H1 (cell line): ENCODE results near the gene CDK10. TPM values are rescaled to one million over a fixed set of nuclear protein-coding genes. Genes with fewer than 3 reads are reported as not detected.

Experiments
- CTCF ChIA-PET: fragments of 300-600 bp; sonication (Branson Sonifier 250); formaldehyde crosslinking; loops from one replicate; lab custom pipeline; 2021; ENCODE audit not compliant: partially characterized antibody; lab: Charles Lee
- POLR2A ChIA-PET: fragments of 300-600 bp; sonication (Branson Sonifier 250); formaldehyde crosslinking; loops from one replicate; lab custom pipeline; 2021; ENCODE audit warnings: inconsistent platforms; ENCODE audit not compliant: partially characterized antibody; lab: Charles Lee
- DNase-seq, 2 experiments: peaks; one replicate each; pipeline versions ENCODE4 v3.0.0 to v3.0.0-alpha.2; 2010 to 2022; ENCODE audit warnings: low spot score in 2 of 2, low read depth in 1 of 2, mixed read lengths in 1 of 2
- FAIRE-seq: peaks from 2 replicates; lab custom pipeline; 2011; peaks lifted over from hg19 to GRCh38; lab: Jason Lieb, UNC
- H2AFZ ChIP-seq: 2 replicates; pipeline ENCODE4 v1.8.1; 2012; ENCODE audit warnings: low read length, inconsistent platforms
- H2AK5ac ChIP-seq: 2 replicates; pipeline ENCODE4 v1.6.1; 2013; ENCODE audit warnings: low read depth, low read length
- H2BK120ac ChIP-seq: replicated peaks from 2 replicates; pipeline ENCODE3; 2013; ENCODE audit warnings: low read depth, low read length, inconsistent platforms
- H2BK12ac ChIP-seq: 2 replicates; pipeline ENCODE4 v1.6.1; 2013; ENCODE audit warnings: low read depth, low read length
- H2BK15ac ChIP-seq: 2 replicates; pipeline ENCODE4 v1.6.1; 2013; ENCODE audit warnings: low read length
- H2BK20ac ChIP-seq: 2 replicates; pipeline ENCODE4 v1.6.1; 2013; ENCODE audit warnings: low read length
- H2BK5ac ChIP-seq: 2 replicates; pipeline ENCODE4 v1.6.1; 2013; ENCODE audit warnings: low read depth, low read length
- H3K14ac ChIP-seq: 2 replicates; pipeline ENCODE4 v1.6.1; 2013; ENCODE audit warnings: inconsistent platforms; ENCODE audit not compliant: insufficient read length
- H3K18ac ChIP-seq: 2 replicates; pipeline ENCODE4 v1.6.1; 2013; ENCODE audit warnings: low read length; ENCODE audit errors: extremely low read depth
- H3K23ac ChIP-seq: 2 replicates; pipeline ENCODE4 v1.6.1; 2013; ENCODE audit warnings: inconsistent platforms; ENCODE audit not compliant: insufficient read length
- H3K23me2 ChIP-seq: 2 replicates; pipeline ENCODE4 v1.6.1; 2013; ENCODE audit warnings: low read depth, low read length
- H3K27ac ChIP-seq: 2 replicates; pipeline ENCODE4 v1.6.1; 2011; ENCODE audit warnings: low read depth, low read length, inconsistent platforms
- H3K27me3 ChIP-seq, 4 experiments: replicated peaks in 1 of 4; 1 replicate in 1 of 4; 2 replicates in 3 of 4; pipeline versions ENCODE4 v1.6.1 to v1.8.1; 2011 to 2013; ENCODE audit warnings: low read length in 3 of 4, mild to moderate bottlenecking in 3 of 4, inconsistent platforms in 2 of 4, mixed read lengths in 2 of 4, moderate library complexity in 1 of 4; ENCODE audit not compliant: control insufficient read depth in 3 of 4, insufficient read depth in 3 of 4; ENCODE audit errors: extremely low read depth in 1 of 4
- H3K36me3 ChIP-seq, 4 experiments: 2 replicates each; pipeline versions ENCODE4 v1.6.1 to v1.8.1; 2011 to 2013; ENCODE audit warnings: mild to moderate bottlenecking in 4 of 4, low read length in 3 of 4, moderate library complexity in 2 of 4, control low read depth in 1 of 4, inconsistent platforms in 1 of 4; ENCODE audit not compliant: insufficient read depth in 4 of 4, control insufficient read depth in 2 of 4
- H3K4ac ChIP-seq: replicated peaks from 2 replicates; pipeline ENCODE3; 2013; ENCODE audit warnings: low read length, low read depth, mixed read lengths, inconsistent platforms; ENCODE audit not compliant: insufficient read length
- H3K4me1 ChIP-seq, 4 experiments: replicated peaks in 1 of 4; 1 replicate in 1 of 4; 2 replicates in 3 of 4; pipeline versions ENCODE4 v1.6.1 to v1.8.1; 2011 to 2013; ENCODE audit warnings: low read length in 3 of 4, inconsistent platforms in 2 of 4, mixed read lengths in 1 of 4; ENCODE audit not compliant: insufficient read depth in 4 of 4, control insufficient read depth in 3 of 4
- H3K4me2 ChIP-seq, 2 experiments: 2 replicates each; pipeline versions ENCODE4 v1.6.1 to v1.8.1; 2011 to 2013; ENCODE audit warnings: low read depth in 2 of 2, low read length in 2 of 2, control low read depth in 1 of 2, inconsistent platforms in 1 of 2, mild to moderate bottlenecking in 1 of 2; ENCODE audit not compliant: insufficient read depth in 1 of 2
- H3K4me3 ChIP-seq, 4 experiments: fragments of 200-600, 300-600 bp in 1 of 4; sonication (generic), shearing (Covaris generic), sonication (Bioruptor Twin) in 1 of 4; 2 replicates each; pipeline versions ENCODE4 v1.5.1 to v1.8.1; 2011 to 2016; ENCODE audit warnings: low read length in 4 of 4, low read depth in 3 of 4, control low read depth in 2 of 4, inconsistent platforms in 2 of 4, mild to moderate bottlenecking in 2 of 4, mixed read lengths in 1 of 4, moderate library complexity in 1 of 4; ENCODE audit not compliant: insufficient read depth in 2 of 4; ENCODE audit errors: extremely low read depth in 1 of 4
- H3K56ac ChIP-seq: replicated peaks from 2 replicates; pipeline ENCODE3; 2013; ENCODE audit warnings: low read depth, mild to moderate bottlenecking, mixed read lengths, low read length, inconsistent platforms; ENCODE audit not compliant: insufficient read length
- H3K79me1 ChIP-seq: 2 replicates; pipeline ENCODE4 v1.6.1; 2013; ENCODE audit warnings: low read depth, low read length, control low read depth
- H3K79me2 ChIP-seq, 2 experiments: 2 replicates each; pipeline versions ENCODE4 v1.6.1 to v1.8.1; 2012 to 2013; ENCODE audit warnings: low read length in 2 of 2, mild to moderate bottlenecking in 2 of 2, inconsistent platforms in 1 of 2; ENCODE audit not compliant: insufficient read depth in 2 of 2, control insufficient read depth in 1 of 2
- H3K9ac ChIP-seq, 4 experiments: replicated peaks in 1 of 4; 1 replicate in 1 of 4; 2 replicates in 3 of 4; pipeline versions ENCODE4 v1.6.1 to v1.8.1; 2011 to 2013; ENCODE audit warnings: low read depth in 3 of 4, low read length in 3 of 4, control low read depth in 2 of 4, mild to moderate bottlenecking in 2 of 4, moderate library complexity in 2 of 4, inconsistent platforms in 1 of 4; ENCODE audit errors: extremely low read depth in 1 of 4
- H3K9me3 ChIP-seq, 2 experiments: 2 replicates each; pipeline versions ENCODE4 v1.6.1 to v1.8.1; 2012 to 2013; ENCODE audit warnings: mild to moderate bottlenecking in 2 of 2, moderate library complexity in 2 of 2, control low read depth in 1 of 2, inconsistent platforms in 1 of 2, low read depth in 1 of 2, low read length in 1 of 2, mixed read lengths in 1 of 2; ENCODE audit not compliant: insufficient read depth in 2 of 2
- H4K20me1 ChIP-seq, 2 experiments: replicated peaks in 1 of 2; 2 replicates each; pipeline versions ENCODE3 to v1.8.1; 2011 to 2013; ENCODE audit warnings: inconsistent platforms in 2 of 2, low read length in 2 of 2, mild to moderate bottlenecking in 1 of 2; ENCODE audit not compliant: insufficient read depth in 2 of 2, control insufficient read depth in 1 of 2
- H4K5ac ChIP-seq: 2 replicates; pipeline ENCODE4 v1.6.1; 2013; ENCODE audit warnings: low read length, low read depth, mixed read lengths, inconsistent platforms; ENCODE audit not compliant: insufficient read length
- H4K8ac ChIP-seq: 2 replicates; pipeline ENCODE4 v1.8.0; 2013; ENCODE audit warnings: mild to moderate bottlenecking, moderate library complexity, low read length, inconsistent platforms; ENCODE audit not compliant: insufficient read depth; ENCODE audit errors: extremely low read depth
- H4K91ac ChIP-seq: replicated peaks from 2 replicates; pipeline ENCODE3; 2013; ENCODE audit warnings: low read length, mixed read lengths, inconsistent platforms; ENCODE audit not compliant: insufficient read length
- CBX8 ChIP-seq: fragments of 300-800, 300-1000 bp; sonication (generic); IDR thresholded peaks from 2 replicates; pipeline ENCODE4 v1.7.1; 2016; ENCODE audit warnings: low read depth, low read length, borderline replicate concordance
- CEBPB ChIP-seq: IDR thresholded peaks from 2 replicates; pipeline ENCODE4 v1.6.1; 2012; ENCODE audit warnings: low read depth, low read length
- CREB1 ChIP-seq: IDR thresholded peaks from 2 replicates; pipeline ENCODE4 v1.6.1; 2012; ENCODE audit warnings: inconsistent platforms
- EP300 ChIP-seq, 2 experiments: IDR thresholded peaks; 1 replicate in 1 of 2; 2 replicates in 1 of 2; pipeline ENCODE4 v1.6.1; 2011 to 2012; ENCODE audit warnings: low read depth in 2 of 2, low read length in 2 of 2, mild to moderate bottlenecking in 2 of 2, borderline replicate concordance in 1 of 2, inconsistent platforms in 1 of 2, moderate library complexity in 1 of 2
- KDM5A ChIP-seq: fragments of 200-600 bp; IDR thresholded peaks from 2 replicates; pipeline ENCODE4 v1.7.1; 2012; ENCODE audit warnings: mild to moderate bottlenecking, low read length, inconsistent platforms, mixed read lengths
- POU5F1 ChIP-seq: IDR thresholded peaks from 2 replicates; pipeline ENCODE4 v1.6.1; 2011; ENCODE audit warnings: low read depth, mild to moderate bottlenecking, low read length, moderate library complexity
- SIX5 ChIP-seq: IDR thresholded peaks from 2 replicates; pipeline ENCODE4 v1.6.1; 2011; ENCODE audit warnings: mild to moderate bottlenecking, low read depth, low read length
- SP1 ChIP-seq: IDR thresholded peaks from 2 replicates; pipeline ENCODE4 v1.6.1; 2011; ENCODE audit warnings: low read depth, low read length
- SRF ChIP-seq: IDR thresholded peaks from 2 replicates; pipeline ENCODE4 v1.6.1; 2011; ENCODE audit warnings: mild to moderate bottlenecking, low read depth, low read length, moderate library complexity
- TAF7 ChIP-seq: optimal IDR thresholded peaks from 2 replicates; pipeline ENCODE3; 2011; ENCODE audit warnings: low read depth, mild to moderate bottlenecking, inconsistent platforms, low read length, moderate library complexity, borderline replicate concordance
- WGBS, 2 experiments: shearing (Covaris generic) in 1 of 2; methylation state at CpG; one replicate each; pipeline versions ENCODE4 v1.1.6 to v1.1.7; 2013 to 2015; ENCODE audit warnings: low lambda C conversion rate in 2 of 2, mixed read lengths in 2 of 2, inconsistent platforms in 1 of 2, low coverage in 1 of 2, missing lambda C conversion rate in 1 of 2; ENCODE audit not compliant: insufficient replicate concordance in 2 of 2, insufficient coverage in 1 of 2, insufficient read length in 1 of 2; ENCODE audit errors: extremely low coverage in 1 of 2, missing lambda C conversion rate in 1 of 2; 5-methylcytosine and 5-hydroxymethylcytosine counted together
- polyA plus RNA-seq, 7 experiments: library from polyadenylated mRNA; depleted of rRNA in 3 of 7; stranded (reverse) in 5 of 7; unstranded in 2 of 7; fragments of >200 nt in 5 of 7; fragments of 200-250 nt in 2 of 7; gene quantifications; 1 replicate in 5 of 7; 2 replicates in 1 of 7; 4 replicates in 1 of 7; pipeline versions ENCODE4 v1.2.1 to v1.2.3, GENCODE V29; 2011 to 2013; ENCODE audit warnings: missing spikeins in 2 of 7, mixed read lengths in 2 of 7
- total RNA-seq: library from RNA; stranded (reverse); fragmentation: NEBNext Ultra II Directional; extraction: Animal tissue kit (Norgen Biotek cat#: 25700); gene quantifications from 2 replicates; pipeline ENCODE4 v1.2.1, GENCODE V29; 2021

Gene CDK10
- total and polyA plus RNA-seq, 2 of the 8 experiments (the other 6 are each of a cell fraction or from before 2014, with no cell fraction given) = 49.5 to 83.9 TPM

DNA sequence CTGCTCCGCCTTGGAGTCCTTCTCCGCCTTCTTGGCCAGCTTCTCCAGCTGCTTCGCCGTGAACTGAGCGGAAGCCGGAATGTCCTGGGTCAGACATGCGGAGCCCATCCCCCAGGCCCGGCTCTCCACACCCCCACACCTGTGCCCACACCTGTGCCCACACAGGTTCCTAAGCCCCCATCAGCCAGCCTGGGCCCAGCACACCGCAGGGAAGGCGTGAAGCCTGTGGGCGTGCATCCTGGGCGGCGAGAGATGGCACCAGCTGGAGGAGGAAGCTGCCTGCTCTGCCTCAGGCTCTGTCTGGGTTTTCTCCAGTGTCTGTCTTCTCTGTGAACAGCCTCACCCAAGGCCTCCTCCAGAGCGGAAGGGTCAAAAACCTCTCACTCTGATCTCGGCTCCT, 34.9 kb upstream of the CDK10 start:
- peaks cover 8 to 9% of the 10 kb centered on the region in 2 experiments for H4K20me1 ChIP-seq
- peaks cover 8% of the 10 kb centered on the region for H3K79me1 ChIP-seq
- no peak overlapping the region for H3K9ac ChIP-seq

More for the DNA sequence above, 34.9 kb upstream of the CDK10 start:
- Histone ChIP-seq H2BK12ac (no peak overlapping the region), H3K23ac (no peak overlapping the region), H3K4me2 (no peak overlapping the region), H2BK20ac (no peak overlapping the region), H3K9me3 (no peaks in the 10 kb centered on the region), H2BK120ac (no peak overlapping the region), H3K27ac (no peak overlapping the region), H2AK5ac (no peak overlapping the region), H3K36me3 (peaks cover 6 to 14% (median 7%) of the 10 kb centered on the region in 4 experiments; a peak in 6 of 8 replicates), H3K4me1 (peaks cover 0 to 3% (median 2%) of the 10 kb centered on the region in 4 experiments; a peak in 1 of 7 replicates), H3K18ac (no peak overlapping the region), H4K5ac (no peak overlapping the region), H3K27me3 (no peaks in the 10 kb centered on the region), H3K79me2 (peaks cover 0 to 19% of the 10 kb centered on the region in 2 experiments; a peak in 2 of 4 replicates), H2BK15ac (no peak overlapping the region), H3K4me3 (no peak overlapping the region), H3K56ac (no peak overlapping the region), H3K14ac (no peak overlapping the region), H3K23me2 (no peaks in the 10 kb centered on the region), H2BK5ac (no peak overlapping the region), H4K91ac (no peak overlapping the region), H2AFZ (no peak overlapping the region), H4K8ac (no peak overlapping the region), H3K4ac (no peak overlapping the region)
- CTCF ChIA-PET = interaction anchor here (0.9 kb wide), 1 partner anchor 11 kb away, joined by 3 read pairs; no protein-coding TSS in a partner anchor
- TF ChIP-seq KDM5A (no peak), SIX5 (no peak), CREB1 (no peak), CEBPB (no peak), EP300 (IDR thresholded peaks at IDR 0.05; ENCODE audit: borderline replicate concordance in 1 of 2, low read depth in 2 of 2, low read length in 2 of 2) (no peak), POU5F1 (no peak), SP1 (no peak), CBX8 (no peak), SRF (no peak), TAF7 (no peak)
- DNase-seq (no peak), FAIRE-seq (no peak)
- WGBS, 2 experiments = 92% methylated on average over 15 of the region's 15 CpGs; no CpG with 5 or more reads in 1 of the 2 experiments
- POLR2A ChIA-PET = interaction anchor here (2.9 kb wide), 1 partner anchor 8 kb away, joined by 11 read pairs; no protein-coding TSS in a partner anchor
